ENCODE measurements around the gene NOM1.
"Not testable (repeated sequence)": the region's sequence is repeated elsewhere in the genome, so short reads cannot be mapped to it uniquely, and the experiment has no call there.

Gene NOM1

GRCh38 chr7:156950381-156950858, 908 bp downstream of the NOM1 start:
- peak overlapping the region; percentile 97 for H3K4me3 Mint-ChIP-seq
- H3K9me3 Mint-ChIP-seq (ENCODE audit: low read depth): no peaks in the 10 kb centered on the region
- H3K27me3 Mint-ChIP-seq: no peaks in the 10 kb centered on the region
- peak overlapping the region; percentile 95 for H3K27ac Mint-ChIP-seq
- peaks cover 6% of the 10 kb centered on the region for H3K36me3 Mint-ChIP-seq
- H3K4me1 Mint-ChIP-seq (ENCODE audit: low read depth): peaks cover 28% of the 10 kb centered on the region

GRCh38 chr7:156953215-156953614, 3.7 kb downstream of the NOM1 start:
- H3K27me3 Mint-ChIP-seq; H3K9me3 Mint-ChIP-seq (ENCODE audit: low read depth); H3K27ac Mint-ChIP-seq; H3K36me3 Mint-ChIP-seq: not testable (repeated sequence)
- H3K4me1 Mint-ChIP-seq (ENCODE audit: low read depth): peaks cover 33% of the 10 kb centered on the region
- peak overlapping the region; percentile 7 for H3K4me3 Mint-ChIP-seq

GRCh38 chr7:156954941-156955340, 5.4 kb downstream of the NOM1 start:
- Mint-ChIP-seq H3K27me3 (no peaks in the 10 kb centered on the region), H3K36me3 (peaks cover 6% of the 10 kb centered on the region), H3K4me3 (no peak overlapping the region), H3K9me3 (ENCODE audit: low read depth) (no peaks in the 10 kb centered on the region), H3K4me1 (ENCODE audit: low read depth) (peaks cover 33% of the 10 kb centered on the region), H3K27ac (no peak overlapping the region)

- no peaks in the 10 kb centered on the region for H3K27me3 Mint-ChIP-seq
- no peak overlapping the region for H3K27ac Mint-ChIP-seq
- no peak overlapping the region for H3K4me3 Mint-ChIP-seq
- H3K36me3 Mint-ChIP-seq: peaks cover 9% of the 10 kb centered on the region
- H3K4me1 Mint-ChIP-seq (ENCODE audit: low read depth): peaks cover 22% of the 10 kb centered on the region
- no peaks in the 10 kb centered on the region for H3K9me3 Mint-ChIP-seq (ENCODE audit: low read depth)
These were observed 7.2 kb downstream of the NOM1 start for GRCh38 chr7:156956727-156957126.

- H3K27ac Mint-ChIP-seq: no peak overlapping the region
- no peaks in the 10 kb centered on the region for H3K9me3 Mint-ChIP-seq (ENCODE audit: low read depth)
- H3K27me3 Mint-ChIP-seq: no peaks in the 10 kb centered on the region
- H3K4me1 Mint-ChIP-seq (ENCODE audit: low read depth): no peaks in the 10 kb centered on the region
- H3K36me3 Mint-ChIP-seq: peaks cover 6% of the 10 kb centered on the region
- no peak overlapping the region for H3K4me3 Mint-ChIP-seq
These were observed 12.6 kb downstream of the NOM1 start for GRCh38 chr7:156962145-156962544.

GRCh38 chr7:156962897-156963296, 13.4 kb downstream of the NOM1 start:
- Mint-ChIP-seq H3K27ac (no peak overlapping the region), H3K27me3 (no peaks in the 10 kb centered on the region), H3K4me3 (no peak overlapping the region), H3K36me3 (peaks cover 6% of the 10 kb centered on the region), H3K4me1 (ENCODE audit: low read depth) (no peaks in the 10 kb centered on the region), H3K9me3 (ENCODE audit: low read depth) (no peaks in the 10 kb centered on the region)

- Mint-ChIP-seq H3K27ac (no peak overlapping the region), H3K4me3 (no peak overlapping the region), H3K27me3 (no peaks in the 10 kb centered on the region), H3K36me3 (peaks cover 6% of the 10 kb centered on the region), H3K4me1 (ENCODE audit: low read depth) (no peaks in the 10 kb centered on the region), H3K9me3 (ENCODE audit: low read depth) (no peaks in the 10 kb centered on the region)
These were observed 14.0 kb downstream of the NOM1 start for GRCh38 chr7:156963472-156963871.

- no peak overlapping the region for H3K27ac Mint-ChIP-seq
- H3K27me3 Mint-ChIP-seq: no peaks in the 10 kb centered on the region
- no peak overlapping the region for H3K4me3 Mint-ChIP-seq
- H3K9me3 Mint-ChIP-seq (ENCODE audit: low read depth): no peaks in the 10 kb centered on the region
- H3K36me3 Mint-ChIP-seq: peaks cover 6% of the 10 kb centered on the region
- no peaks in the 10 kb centered on the region for H3K4me1 Mint-ChIP-seq (ENCODE audit: low read depth)
These were observed 15.5 kb downstream of the NOM1 start for GRCh38 chr7:156964971-156965370.

GRCh38 chr7:156966387-156966786, 16.9 kb downstream of the NOM1 start:
- H3K4me3 Mint-ChIP-seq: no peak overlapping the region
- no peaks in the 10 kb centered on the region for H3K27me3 Mint-ChIP-seq
- H3K36me3 Mint-ChIP-seq: peaks cover 8% of the 10 kb centered on the region
- H3K27ac Mint-ChIP-seq: no peak overlapping the region
- no peaks in the 10 kb centered on the region for H3K9me3 Mint-ChIP-seq (ENCODE audit: low read depth)
- no peaks in the 10 kb centered on the region for H3K4me1 Mint-ChIP-seq (ENCODE audit: low read depth)

GRCh38 chr7:156968183-156968582, 18.7 kb downstream of the NOM1 start:
- no peak overlapping the region for H3K27ac Mint-ChIP-seq
- H3K4me3 Mint-ChIP-seq: no peak overlapping the region
- no peaks in the 10 kb centered on the region for H3K4me1 Mint-ChIP-seq (ENCODE audit: low read depth)
- H3K36me3 Mint-ChIP-seq: peaks cover 7% of the 10 kb centered on the region
- H3K9me3 Mint-ChIP-seq (ENCODE audit: low read depth): no peaks in the 10 kb centered on the region
- H3K27me3 Mint-ChIP-seq: no peaks in the 10 kb centered on the region

- Mint-ChIP-seq H3K36me3 (peaks cover 5% of the 10 kb centered on the region), H3K4me1 (ENCODE audit: low read depth) (no peaks in the 10 kb centered on the region), H3K4me3 (no peak overlapping the region), H3K9me3 (ENCODE audit: low read depth) (no peaks in the 10 kb centered on the region), H3K27me3 (no peaks in the 10 kb centered on the region), H3K27ac (no peak overlapping the region)
These were observed 20.5 kb downstream of the NOM1 start for GRCh38 chr7:156969972-156970420.

GRCh38 chr7:156975620-156976019, 26.1 kb downstream of the NOM1 start:
- Mint-ChIP-seq H3K9me3 (ENCODE audit: low read depth) (peaks cover 7% of the 10 kb centered on the region), H3K4me1 (ENCODE audit: low read depth) (no peaks in the 10 kb centered on the region), H3K27me3 (no peaks in the 10 kb centered on the region)

GRCh38 chr7:156979007-156979606, 29.6 kb downstream of the NOM1 start:
- H3K36me3 Mint-ChIP-seq: peaks cover 13% of the 10 kb centered on the region
- peaks cover 7% of the 10 kb centered on the region for H3K9me3 Mint-ChIP-seq (ENCODE audit: low read depth)
- H3K27ac Mint-ChIP-seq: no peak overlapping the region
- no peaks in the 10 kb centered on the region for H3K27me3 Mint-ChIP-seq
- H3K4me1 Mint-ChIP-seq (ENCODE audit: low read depth): no peaks in the 10 kb centered on the region
- no peak overlapping the region for H3K4me3 Mint-ChIP-seq

More at GRCh38 chr7:156975620-156976019, 26.1 kb downstream of the NOM1 start:
- peaks cover 15% of the 10 kb centered on the region for H3K36me3 Mint-ChIP-seq
- no peak overlapping the region for H3K27ac Mint-ChIP-seq
- H3K4me3 Mint-ChIP-seq: no peak overlapping the region

- no peak overlapping the region for H3K27ac Mint-ChIP-seq
- peaks cover 13% of the 10 kb centered on the region for H3K36me3 Mint-ChIP-seq
- H3K4me3 Mint-ChIP-seq: no peak overlapping the region
- peaks cover 7% of the 10 kb centered on the region for H3K9me3 Mint-ChIP-seq (ENCODE audit: low read depth)
- no peaks in the 10 kb centered on the region for H3K4me1 Mint-ChIP-seq (ENCODE audit: low read depth)
- H3K27me3 Mint-ChIP-seq: no peaks in the 10 kb centered on the region
These were observed 30.2 kb downstream of the NOM1 start for GRCh38 chr7:156979711-156980110.

- H3K36me3 Mint-ChIP-seq: peaks cover 9% of the 10 kb centered on the region
These were observed 34.8 kb downstream of the NOM1 start for GRCh38 chr7:156984174-156984891.

More at GRCh38 chr7:156984174-156984891, 34.8 kb downstream of the NOM1 start:
- no peak overlapping the region for H3K4me3 Mint-ChIP-seq
- no peak overlapping the region for H3K27ac Mint-ChIP-seq
- H3K4me1 Mint-ChIP-seq (ENCODE audit: low read depth): no peaks in the 10 kb centered on the region
- peaks cover 5% of the 10 kb centered on the region for H3K9me3 Mint-ChIP-seq (ENCODE audit: low read depth)
- no peaks in the 10 kb centered on the region for H3K27me3 Mint-ChIP-seq

All from activated naive CD8-positive, alpha-beta T cell (primary cell).